Osteocyte (in vitro differentiated cells): Measurements from ENCODE around the gene MTFMT. TPM values are rescaled to one million over a fixed set of nuclear protein-coding genes. Genes with fewer than 3 reads are reported as not detected.

ENCODE experiments used
- DNase-seq: peaks from one replicate; pipeline ENCODE4 v3.0.0; 2021; ENCODE audit warnings: mixed read lengths; ENCODE audit not compliant: unreplicated experiment; ENCODE audit errors: extremely low spot score
- H3K27ac Mint-ChIP-seq: one replicate; pipeline ENCODE4 v1.8.0; 2021; ENCODE audit warnings: mild to moderate bottlenecking, mixed read lengths; ENCODE audit not compliant: unreplicated experiment
- H3K27me3 Mint-ChIP-seq: one replicate; pipeline ENCODE4 v1.8.0; 2021; ENCODE audit warnings: mixed read lengths; ENCODE audit not compliant: unreplicated experiment
- H3K36me3 Mint-ChIP-seq: one replicate; pipeline ENCODE4 v1.8.0; 2021; ENCODE audit warnings: mixed read lengths; ENCODE audit not compliant: unreplicated experiment
- H3K4me1 Mint-ChIP-seq: one replicate; pipeline ENCODE4 v1.8.0; 2021; ENCODE audit warnings: mixed read lengths; ENCODE audit not compliant: unreplicated experiment
- H3K4me3 Mint-ChIP-seq: one replicate; pipeline ENCODE4 v1.8.0; 2021; ENCODE audit warnings: mild to moderate bottlenecking, moderate library complexity, mixed read lengths; ENCODE audit not compliant: unreplicated experiment
- H3K9me3 Mint-ChIP-seq: one replicate; pipeline ENCODE4 v1.8.0; 2021; ENCODE audit warnings: mixed read lengths; ENCODE audit not compliant: unreplicated experiment
- total RNA-seq: library from RNA; stranded (reverse); gene quantifications from 2 replicates; pipeline ENCODE4 v1.2.1, GENCODE V29; 2021
- TF ChIP-seq, protein P1 (sequence below): fragments of 200-600 bp; sonication (generic); IDR thresholded peaks from 2 replicates; pipeline ENCODE4 v1.5.0; 2021; ENCODE audit warnings: antibody characterized with exemption, mild to moderate bottlenecking, moderate library complexity

The MTFMT gene
- total RNA-seq, 1 donor from 2014 or later: 16.3 TPM

DNA sequence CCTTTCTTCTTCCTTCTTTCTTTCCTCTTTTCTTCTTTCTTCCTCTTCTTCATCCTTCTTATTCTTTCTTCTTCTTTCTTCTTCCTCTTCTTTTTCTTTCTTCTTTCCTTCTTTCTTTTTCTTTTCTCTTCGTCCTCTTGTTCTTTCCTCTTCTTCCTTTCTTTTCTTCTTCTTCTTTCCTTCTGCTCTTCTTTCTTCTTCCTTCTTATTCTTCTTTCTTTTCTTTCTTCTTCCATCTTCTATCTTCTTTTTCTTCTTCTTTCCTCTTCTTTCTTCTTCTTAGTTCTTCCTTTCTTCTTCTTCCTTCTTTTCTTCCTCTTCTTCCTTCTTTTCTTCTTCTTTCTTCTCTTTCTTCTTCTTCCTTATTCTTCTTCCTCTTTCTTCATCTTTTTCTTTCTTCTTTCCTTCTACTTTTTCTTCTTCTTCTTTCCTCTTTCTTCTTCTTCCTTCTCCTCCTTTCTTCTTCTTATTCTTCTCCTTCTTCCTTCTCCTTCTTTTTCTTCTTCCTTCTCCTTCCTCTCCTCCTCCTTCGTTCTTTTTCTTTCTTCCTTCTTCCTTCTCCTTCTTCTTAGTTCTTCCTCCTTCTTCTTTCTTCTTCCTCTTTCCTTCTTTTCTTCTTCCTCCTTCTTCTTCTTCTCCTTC is 77.5 kb downstream of the MTFMT start:
- no peaks in the 10 kb centered on the region for H3K27me3 Mint-ChIP-seq
- H3K36me3 Mint-ChIP-seq: peaks cover 26% of the 10 kb centered on the region
- H3K4me3 Mint-ChIP-seq: no peak overlapping the region
- no peak overlapping the region for H3K27ac Mint-ChIP-seq
- TF ChIP-seq, protein P1, sequence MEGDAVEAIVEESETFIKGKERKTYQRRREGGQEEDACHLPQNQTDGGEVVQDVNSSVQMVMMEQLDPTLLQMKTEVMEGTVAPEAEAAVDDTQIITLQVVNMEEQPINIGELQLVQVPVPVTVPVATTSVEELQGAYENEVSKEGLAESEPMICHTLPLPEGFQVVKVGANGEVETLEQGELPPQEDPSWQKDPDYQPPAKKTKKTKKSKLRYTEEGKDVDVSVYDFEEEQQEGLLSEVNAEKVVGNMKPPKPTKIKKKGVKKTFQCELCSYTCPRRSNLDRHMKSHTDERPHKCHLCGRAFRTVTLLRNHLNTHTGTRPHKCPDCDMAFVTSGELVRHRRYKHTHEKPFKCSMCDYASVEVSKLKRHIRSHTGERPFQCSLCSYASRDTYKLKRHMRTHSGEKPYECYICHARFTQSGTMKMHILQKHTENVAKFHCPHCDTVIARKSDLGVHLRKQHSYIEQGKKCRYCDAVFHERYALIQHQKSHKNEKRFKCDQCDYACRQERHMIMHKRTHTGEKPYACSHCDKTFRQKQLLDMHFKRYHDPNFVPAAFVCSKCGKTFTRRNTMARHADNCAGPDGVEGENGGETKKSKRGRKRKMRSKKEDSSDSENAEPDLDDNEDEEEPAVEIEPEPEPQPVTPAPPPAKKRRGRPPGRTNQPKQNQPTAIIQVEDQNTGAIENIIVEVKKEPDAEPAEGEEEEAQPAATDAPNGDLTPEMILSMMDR: no peak
- H3K9me3 Mint-ChIP-seq: peaks cover 32% of the 10 kb centered on the region
- no peak for DNase-seq
- H3K4me1 Mint-ChIP-seq: no peaks in the 10 kb centered on the region

Other genes with a start within 250 kb of the MTFMT start
- gene PIF1, start 204.0 kb downstream of the MTFMT start, total RNA-seq: 4.2 and 4.8 TPM in 2 replicates
- gene PLEKHO2, start 187.7 kb downstream of the MTFMT start, total RNA-seq: 24.5 and 24.7 TPM in 2 replicates
- gene ANKDD1A, start 117.7 kb downstream of the MTFMT start, total RNA-seq: 4.6 and 5.7 TPM in 2 replicates
- 116 and 120 TPM in 2 replicates for gene SPG21, start 39.7 kb downstream of the MTFMT start, total RNA-seq
- not detected in 2 replicates for gene SLC51B, start 15.7 kb upstream of the MTFMT start, total RNA-seq
- 0.73 and 0.78 TPM in 2 replicates for gene RASL12, start 38.4 kb upstream of the MTFMT start, total RNA-seq
- not detected in 2 replicates for gene KBTBD13, start 47.1 kb upstream of the MTFMT start, total RNA-seq
- gene UBAP1L, start 85.6 kb upstream of the MTFMT start, total RNA-seq: 5.1 and 5.4 TPM in 2 replicates
- gene PDCD7, start 104.2 kb upstream of the MTFMT start, total RNA-seq: 22.3 and 27.1 TPM in 2 replicates
- 62.8 and 64.0 TPM in 2 replicates for gene CLPX, start 155.7 kb upstream of the MTFMT start, total RNA-seq
- 0.19 TPM in 1 of 2 replicates, not detected in the other for gene CILP, start 181.8 kb upstream of the MTFMT start, total RNA-seq